RWPE2 (cell line): Measurements from ENCODE around the gene OR5AN1.
A peak's percentile ranks its signal among the peaks of the same experiment; 100 is the strongest.

Source experiments
- ATAC-seq: fragments of 200-7000 bp; cut with Tn5 transposase; 3 replicates; pipeline ENCODE4 v1.9.1; 2021; ENCODE audit warnings: low read depth
- DNase-seq: peaks from one replicate; pipeline ENCODE4 v3.0.0-alpha.2; 2020; ENCODE audit warnings: low spot score
- H3K27ac ChIP-seq: fragments of 450-650 bp; 2 replicates; pipeline ENCODE4 v1.5.1; 2017; ENCODE audit warnings: mild to moderate bottlenecking; ENCODE audit not compliant: poor library complexity, severe bottlenecking
- H3K27me3 ChIP-seq: fragments of 250-450 bp; sonication (Bioruptor Pico); 2 replicates; pipeline ENCODE4 v1.5.1; 2021; ENCODE audit warnings: mild to moderate bottlenecking, moderate library complexity; ENCODE audit not compliant: insufficient read depth, poor library complexity, severe bottlenecking
- H3K36me3 ChIP-seq: fragments of 250-450 bp; sonication (Bioruptor Pico); 2 replicates; pipeline ENCODE4 v1.5.1; 2020; ENCODE audit warnings: low read depth, mild to moderate bottlenecking, moderate library complexity
- H3K4me1 ChIP-seq: fragments of 250-450 bp; sonication (Bioruptor Pico); 2 replicates; pipeline ENCODE4 v1.5.1; 2021; ENCODE audit warnings: mild to moderate bottlenecking, moderate library complexity; ENCODE audit not compliant: insufficient read depth, poor library complexity, severe bottlenecking
- H3K4me3 ChIP-seq: fragments of 250-450 bp; sonication (Bioruptor Pico); 2 replicates; pipeline ENCODE4 v1.5.1; 2021; ENCODE audit warnings: mild to moderate bottlenecking, moderate library complexity; ENCODE audit not compliant: severe bottlenecking
- H3K9me3 ChIP-seq: fragments of 250-450 bp; sonication (Bioruptor Pico); 2 replicates; pipeline ENCODE4 v1.5.1; 2021; ENCODE audit warnings: mild to moderate bottlenecking, moderate library complexity; ENCODE audit not compliant: severe bottlenecking
- CTCF ChIP-seq: fragments of 450-650 bp; IDR thresholded peaks from one replicate; pipeline ENCODE4 v1.5.1; 2017; ENCODE audit warnings: mild to moderate bottlenecking, moderate library complexity; ENCODE audit not compliant: poor library complexity, severe bottlenecking

OR5AN1 gene

GRCh38 chr11:59355226-59355625 lies 3.5 kb upstream of the OR5AN1 start:
- DNase-seq (peak; percentile 11), ATAC-seq (no peak)
- Histone ChIP-seq H3K9me3 (no peaks in the 10 kb centered on the region), H3K27ac (no peak overlapping the region), H3K36me3 (no peaks in the 10 kb centered on the region), H3K4me1 (no peaks in the 10 kb centered on the region), H3K4me3 (no peak overlapping the region), H3K27me3 (no peaks in the 10 kb centered on the region)
- TF ChIP-seq CTCF = no peak

GRCh38 chr11:59356561-59356960 lies 2.1 kb upstream of the OR5AN1 start:
- no peaks in the 10 kb centered on the region for H3K36me3 ChIP-seq

GRCh38 chr11:59358020-59358419 lies 675 bp upstream of the OR5AN1 start:
- Histone ChIP-seq H3K27me3 (no peaks in the 10 kb centered on the region), H3K27ac (no peak overlapping the region), H3K9me3 (no peaks in the 10 kb centered on the region), H3K4me1 (no peaks in the 10 kb centered on the region), H3K36me3 (no peaks in the 10 kb centered on the region), H3K4me3 (no peak overlapping the region)
- DNase-seq = no peak
- no peak for ATAC-seq
- no peak for TF ChIP-seq CTCF

More at GRCh38 chr11:59356561-59356960, 2.1 kb upstream of the OR5AN1 start:
- no peaks in the 10 kb centered on the region for H3K4me1 ChIP-seq
- ATAC-seq (no peak), DNase-seq (no peak)
- no peak overlapping the region for H3K4me3 ChIP-seq
- no peaks in the 10 kb centered on the region for H3K9me3 ChIP-seq
- no peaks in the 10 kb centered on the region for H3K27me3 ChIP-seq
- TF ChIP-seq CTCF = no peak
- H3K27ac ChIP-seq = no peak overlapping the region

GRCh38 chr11:59365232-59366018 lies 6.7 kb downstream of the OR5AN1 start:
- ATAC-seq (no peak), DNase-seq (no peak)
- no peaks in the 10 kb centered on the region for H3K4me1 ChIP-seq
- TF ChIP-seq CTCF = no peak
- no peaks in the 10 kb centered on the region for H3K27me3 ChIP-seq
- H3K9me3 ChIP-seq = no peaks in the 10 kb centered on the region
- no peak overlapping the region for H3K27ac ChIP-seq
- H3K4me3 ChIP-seq = no peak overlapping the region
- no peaks in the 10 kb centered on the region for H3K36me3 ChIP-seq
